Measurements from ENCODE around the gene LIN7A.

LIN7A gene

DNA sequence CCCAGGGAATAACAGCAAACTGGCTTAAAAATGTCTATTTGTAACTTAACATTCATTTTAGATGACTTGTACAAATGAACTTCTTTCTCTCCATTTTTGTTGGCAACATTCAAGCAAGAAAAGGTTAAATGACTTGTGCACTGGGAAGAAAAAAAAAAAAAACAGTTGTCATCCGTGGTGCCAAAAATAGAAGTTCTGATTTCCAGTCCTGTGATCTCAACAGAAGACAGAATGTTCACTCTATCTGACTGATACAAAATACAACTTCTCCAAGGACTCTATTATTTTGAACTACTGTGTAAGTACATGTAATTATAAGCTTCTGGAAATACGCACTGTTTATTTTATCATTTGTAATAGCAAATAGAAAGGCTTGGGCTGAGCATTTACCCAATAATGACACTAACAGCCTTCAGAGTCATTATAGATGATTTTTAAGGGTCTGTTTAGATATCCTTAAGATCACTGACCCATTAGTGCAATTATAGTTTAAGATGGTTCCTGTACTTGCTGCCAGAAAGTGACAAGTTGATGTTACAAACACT, 59.9 kb downstream of the LIN7A start:
- peak; percentile 39 for DNase-seq (ENCODE audit: low read depth)
- H3K9ac ChIP-seq (ENCODE audit: low read length), result no peak overlapping the region
- H3K4me1 ChIP-seq (ENCODE audit: control insufficient read depth, insufficient read depth, low read length), result peaks cover 12% of the 10 kb centered on the region
- no peaks in the 10 kb centered on the region for H3K36me3 ChIP-seq (ENCODE audit: control insufficient read depth, insufficient read depth, low read length, severe bottlenecking)
- no peaks in the 10 kb centered on the region for H3K9me3 ChIP-seq (ENCODE audit: control insufficient read depth, low read length)
- no peaks in the 10 kb centered on the region for H3K27me3 ChIP-seq (replicated peaks; ENCODE audit: control insufficient read depth, insufficient read depth, low read length)
- peak overlapping the region; percentile 26 for H3K4me3 ChIP-seq (ENCODE audit: low read length)

DNA sequence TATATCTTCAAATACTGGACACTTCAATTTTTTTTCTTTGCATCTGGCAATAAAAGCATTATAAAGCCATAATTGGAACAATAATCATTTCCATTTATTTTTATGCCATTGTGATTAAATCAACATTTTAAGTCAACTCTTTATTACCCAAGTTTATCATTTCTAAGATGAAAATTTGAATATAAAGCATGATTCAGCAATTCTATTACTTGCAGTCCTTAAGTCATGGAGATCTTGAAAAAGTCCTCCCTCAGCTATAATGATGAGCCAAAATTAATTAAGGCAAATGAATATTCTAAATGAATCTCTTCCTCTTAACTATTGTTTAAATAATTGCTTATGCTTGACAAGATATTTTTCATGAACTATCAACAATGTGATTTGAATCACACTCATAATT, 65.7 kb downstream of the LIN7A start:
- H3K36me3 ChIP-seq (ENCODE audit: control insufficient read depth, insufficient read depth, low read length, severe bottlenecking), result no peaks in the 10 kb centered on the region
- H3K9me3 ChIP-seq (ENCODE audit: control insufficient read depth, low read length), result no peaks in the 10 kb centered on the region
- no peak for DNase-seq (ENCODE audit: low read depth)
- no peak overlapping the region for H3K9ac ChIP-seq (ENCODE audit: low read length)
- H3K27me3 ChIP-seq (replicated peaks; ENCODE audit: control insufficient read depth, insufficient read depth, low read length), result no peaks in the 10 kb centered on the region
- H3K4me3 ChIP-seq (ENCODE audit: low read length), result no peak overlapping the region
- H3K4me1 ChIP-seq (ENCODE audit: control insufficient read depth, insufficient read depth, low read length), result no peaks in the 10 kb centered on the region

DNA sequence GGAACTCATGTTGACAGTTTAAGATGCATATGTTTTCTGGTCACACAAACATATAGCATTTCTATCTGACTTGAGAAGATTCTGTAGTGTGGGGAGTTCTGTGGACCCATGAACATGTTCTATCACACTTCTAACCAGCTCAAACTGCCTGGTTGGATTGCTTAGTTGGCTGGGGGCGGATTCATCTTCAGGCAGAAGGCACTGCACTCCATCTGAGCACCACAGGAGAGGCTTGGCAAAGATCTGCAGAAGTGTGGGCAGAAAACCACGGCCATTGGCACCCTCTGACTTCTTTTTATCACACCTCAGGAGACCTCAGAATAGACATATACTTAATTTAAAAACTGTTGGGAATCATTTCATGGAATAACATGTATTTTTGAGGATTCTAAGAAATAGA, 68.5 kb downstream of the LIN7A start:
- no peaks in the 10 kb centered on the region for H3K27me3 ChIP-seq (replicated peaks; ENCODE audit: control insufficient read depth, insufficient read depth, low read length)
- no peak overlapping the region for H3K4me3 ChIP-seq (ENCODE audit: low read length)
- peaks cover 7% of the 10 kb centered on the region for H3K4me1 ChIP-seq (ENCODE audit: control insufficient read depth, insufficient read depth, low read length)
- no peak overlapping the region for H3K9ac ChIP-seq (ENCODE audit: low read length)
- no peak for DNase-seq (ENCODE audit: low read depth)
- H3K9me3 ChIP-seq (ENCODE audit: control insufficient read depth, low read length), result no peaks in the 10 kb centered on the region
- H3K36me3 ChIP-seq (ENCODE audit: control insufficient read depth, insufficient read depth, low read length, severe bottlenecking), result no peaks in the 10 kb centered on the region

DNA sequence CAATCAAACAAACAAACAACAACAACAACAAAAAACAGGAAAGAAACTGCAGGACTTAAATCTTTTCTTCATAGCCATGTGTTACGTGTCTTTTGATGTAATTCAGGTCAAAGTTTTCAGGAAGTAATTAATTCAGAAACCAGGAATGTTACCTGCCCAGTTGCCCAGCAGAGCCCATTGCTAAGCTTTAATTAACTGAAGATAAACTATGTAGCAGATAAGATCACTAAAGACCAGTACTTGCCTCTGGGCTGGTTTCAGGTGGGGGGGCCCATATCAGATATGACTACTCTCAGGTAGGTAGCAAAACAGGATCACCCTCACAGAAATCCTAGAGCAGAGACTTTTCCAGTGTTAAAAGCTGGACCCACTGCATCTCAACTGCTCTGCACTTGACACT, 69.2 kb downstream of the LIN7A start:
- H3K27me3 ChIP-seq (replicated peaks; ENCODE audit: control insufficient read depth, insufficient read depth, low read length), result no peaks in the 10 kb centered on the region
- DNase-seq (ENCODE audit: low read depth), result no peak
- H3K9ac ChIP-seq (ENCODE audit: low read length), result no peak overlapping the region
- H3K36me3 ChIP-seq (ENCODE audit: control insufficient read depth, insufficient read depth, low read length, severe bottlenecking), result no peaks in the 10 kb centered on the region
- H3K9me3 ChIP-seq (ENCODE audit: control insufficient read depth, low read length), result no peaks in the 10 kb centered on the region
- H3K4me3 ChIP-seq (ENCODE audit: low read length), result no peak overlapping the region
- H3K4me1 ChIP-seq (ENCODE audit: control insufficient read depth, insufficient read depth, low read length), result peaks cover 12% of the 10 kb centered on the region

DNA sequence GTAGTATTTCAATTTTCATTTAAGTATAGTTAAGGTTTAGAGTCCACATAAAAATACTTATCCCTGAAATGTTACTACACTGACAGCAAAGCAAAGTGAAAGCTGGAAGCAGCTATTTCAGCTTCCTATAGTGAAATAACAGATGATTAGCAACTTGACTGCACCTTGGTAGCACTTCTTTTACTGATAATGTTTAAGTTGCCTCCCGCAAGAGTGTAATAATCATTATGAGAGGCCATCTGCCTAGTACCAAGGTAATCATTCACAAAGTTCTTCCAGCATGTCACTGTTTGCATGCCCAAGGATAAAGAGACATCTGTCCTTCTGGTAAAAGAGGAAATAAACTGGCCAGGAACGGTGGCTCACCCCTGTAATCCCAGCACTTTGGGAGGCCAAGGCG, 69.8 kb downstream of the LIN7A start:
- H3K36me3 ChIP-seq (ENCODE audit: control insufficient read depth, insufficient read depth, low read length, severe bottlenecking), result no peaks in the 10 kb centered on the region
- H3K4me3 ChIP-seq (ENCODE audit: low read length), result no peak overlapping the region
- no peaks in the 10 kb centered on the region for H3K27me3 ChIP-seq (replicated peaks; ENCODE audit: control insufficient read depth, insufficient read depth, low read length)
- no peak for DNase-seq (ENCODE audit: low read depth)
- peaks cover 12% of the 10 kb centered on the region for H3K4me1 ChIP-seq (ENCODE audit: control insufficient read depth, insufficient read depth, low read length)
- H3K9ac ChIP-seq (ENCODE audit: low read length), result no peak overlapping the region
- no peaks in the 10 kb centered on the region for H3K9me3 ChIP-seq (ENCODE audit: control insufficient read depth, low read length)

DNA sequence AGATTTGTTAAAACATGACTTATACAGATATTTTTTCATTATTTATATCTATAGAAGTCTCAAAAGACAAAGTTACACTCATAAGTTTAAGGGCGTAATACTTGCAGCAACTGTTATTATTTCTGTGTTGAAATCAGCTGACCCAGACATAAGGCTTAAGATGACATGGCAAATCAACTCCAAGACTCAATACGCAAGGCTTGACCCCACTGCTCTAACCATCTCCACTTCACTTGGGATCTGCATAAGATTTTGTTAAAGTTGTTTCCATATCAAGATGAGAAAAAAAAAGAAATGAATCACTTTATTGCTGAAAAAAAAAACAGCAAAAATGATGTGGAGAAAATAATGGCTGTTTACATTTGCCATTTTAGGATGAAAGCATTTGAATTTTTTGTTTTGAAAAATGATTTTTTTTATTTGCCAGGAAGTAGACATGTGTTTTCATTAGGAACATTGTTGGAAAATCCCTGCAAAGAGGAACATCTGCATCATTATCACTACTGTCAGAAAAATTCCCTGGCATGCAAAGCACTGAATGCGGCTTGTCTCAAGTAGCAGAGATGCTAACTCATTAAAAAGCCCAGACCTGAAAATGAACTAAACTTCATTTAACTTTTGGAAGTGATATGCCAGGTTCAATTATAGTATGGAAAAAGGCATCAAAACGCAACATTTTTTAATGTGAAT, 73.5 kb downstream of the LIN7A start:
- H3K9me3 ChIP-seq (ENCODE audit: control insufficient read depth, low read length), result no peaks in the 10 kb centered on the region
- H3K4me1 ChIP-seq (ENCODE audit: control insufficient read depth, insufficient read depth, low read length), result peaks cover 45% of the 10 kb centered on the region
- no peaks in the 10 kb centered on the region for H3K27me3 ChIP-seq (replicated peaks; ENCODE audit: control insufficient read depth, insufficient read depth, low read length)
- DNase-seq (ENCODE audit: low read depth), result peak; percentile 26
- H3K36me3 ChIP-seq (ENCODE audit: control insufficient read depth, insufficient read depth, low read length, severe bottlenecking), result no peaks in the 10 kb centered on the region
- H3K4me3 ChIP-seq (ENCODE audit: low read length), result peak overlapping the region; percentile 57
- H3K9ac ChIP-seq (ENCODE audit: low read length), result no peak overlapping the region

DNA sequence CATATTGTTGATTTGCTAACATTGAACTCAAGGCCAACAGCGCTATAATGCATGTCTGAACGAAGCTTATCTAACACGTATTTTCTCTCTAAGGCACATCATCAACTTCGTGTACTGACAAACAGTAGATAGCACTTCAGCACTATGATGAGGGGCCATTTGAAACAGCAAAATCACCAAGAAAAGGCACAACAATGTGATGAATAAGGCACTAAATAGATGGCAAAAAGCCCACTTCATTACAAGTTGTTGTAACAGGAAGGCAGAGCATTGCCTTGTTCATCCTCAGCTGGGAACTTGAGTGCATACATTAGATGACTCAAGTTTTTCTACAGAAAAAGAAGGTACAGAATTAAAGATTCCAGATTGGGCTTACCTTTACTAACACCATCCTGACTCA, 75.2 kb downstream of the LIN7A start:
- H3K9ac ChIP-seq (ENCODE audit: low read length), result no peak overlapping the region
- H3K9me3 ChIP-seq (ENCODE audit: control insufficient read depth, low read length), result no peaks in the 10 kb centered on the region
- no peak overlapping the region for H3K4me3 ChIP-seq (ENCODE audit: low read length)
- H3K27me3 ChIP-seq (replicated peaks; ENCODE audit: control insufficient read depth, insufficient read depth, low read length), result no peaks in the 10 kb centered on the region
- no peak for DNase-seq (ENCODE audit: low read depth)
- no peaks in the 10 kb centered on the region for H3K36me3 ChIP-seq (ENCODE audit: control insufficient read depth, insufficient read depth, low read length, severe bottlenecking)
- peaks cover 53% of the 10 kb centered on the region for H3K4me1 ChIP-seq (ENCODE audit: control insufficient read depth, insufficient read depth, low read length)

DNA sequence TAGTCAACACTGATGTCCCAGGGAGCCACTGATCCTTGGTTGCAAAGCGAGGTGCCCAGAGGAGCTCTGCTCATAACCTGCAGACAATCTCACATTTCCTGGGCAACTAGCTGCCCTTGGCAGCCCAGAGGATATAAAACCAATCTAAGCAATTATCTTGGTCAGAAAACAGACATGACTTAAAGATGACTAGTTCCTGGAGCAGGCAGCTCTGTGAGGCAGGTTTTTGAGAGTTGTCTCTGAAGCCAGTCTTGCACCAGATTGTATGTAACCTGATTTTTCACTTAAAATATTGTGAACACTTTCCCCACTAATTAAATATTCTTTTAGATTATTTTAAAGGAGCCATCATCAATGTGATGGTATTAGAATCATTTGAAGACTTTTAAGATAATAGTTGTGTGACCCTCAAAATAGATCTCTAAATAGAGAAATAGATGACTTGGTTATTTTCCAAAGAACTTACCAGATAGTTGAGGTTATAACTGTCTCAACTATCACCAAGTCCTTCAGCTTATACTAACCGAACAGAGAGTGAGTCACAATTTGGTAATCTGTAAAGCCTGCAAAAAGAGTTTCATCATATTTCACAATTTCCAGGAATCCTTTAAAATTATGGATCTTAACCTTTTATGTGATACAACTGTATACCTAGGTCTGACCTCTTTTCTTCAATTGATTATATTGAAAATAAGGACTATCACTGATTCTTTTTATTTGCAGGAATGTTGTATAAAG, 75.9 kb downstream of the LIN7A start:
- peak; percentile 76 for DNase-seq (ENCODE audit: low read depth)

DNA sequence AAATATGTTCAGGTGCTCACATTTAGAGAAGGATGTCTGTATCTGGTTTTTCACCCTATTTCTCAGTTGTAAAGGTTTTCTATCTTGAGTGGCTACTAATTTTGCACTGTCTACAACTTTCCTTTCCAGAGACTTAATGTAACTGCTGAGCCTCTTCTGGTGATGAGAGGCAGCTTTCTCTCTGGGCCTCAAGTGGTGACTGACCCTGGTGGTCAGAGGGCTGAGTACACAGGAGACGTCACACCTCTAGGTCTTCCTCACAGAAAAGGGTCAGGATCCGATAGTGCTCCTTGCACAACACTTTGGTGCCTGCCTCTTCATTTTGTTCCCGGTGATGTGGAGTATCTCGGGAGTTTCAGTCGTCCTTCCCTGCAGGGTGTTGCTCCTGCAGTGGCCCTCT, 76.8 kb downstream of the LIN7A start:
- Histone ChIP-seq H3K4me3 (ENCODE audit: low read length) (no peak overlapping the region), H3K9ac (ENCODE audit: low read length) (no peak overlapping the region), H3K9me3 (ENCODE audit: control insufficient read depth, low read length) (no peaks in the 10 kb centered on the region), H3K4me1 (ENCODE audit: control insufficient read depth, insufficient read depth, low read length) (peaks cover 53% of the 10 kb centered on the region), H3K27me3 (replicated peaks; ENCODE audit: control insufficient read depth, insufficient read depth, low read length) (no peaks in the 10 kb centered on the region), H3K36me3 (ENCODE audit: control insufficient read depth, insufficient read depth, low read length, severe bottlenecking) (no peaks in the 10 kb centered on the region)
- no peak for DNase-seq (ENCODE audit: low read depth)

More for the DNA sequence above, 75.9 kb downstream of the LIN7A start:
- no peaks in the 10 kb centered on the region for H3K36me3 ChIP-seq (ENCODE audit: control insufficient read depth, insufficient read depth, low read length, severe bottlenecking)
- no peak overlapping the region for H3K4me3 ChIP-seq (ENCODE audit: low read length)
- no peaks in the 10 kb centered on the region for H3K27me3 ChIP-seq (replicated peaks; ENCODE audit: control insufficient read depth, insufficient read depth, low read length)
- H3K9me3 ChIP-seq (ENCODE audit: control insufficient read depth, low read length), result no peaks in the 10 kb centered on the region
- peaks cover 53% of the 10 kb centered on the region for H3K4me1 ChIP-seq (ENCODE audit: control insufficient read depth, insufficient read depth, low read length)
- H3K9ac ChIP-seq (ENCODE audit: low read length), result no peak overlapping the region

DNA sequence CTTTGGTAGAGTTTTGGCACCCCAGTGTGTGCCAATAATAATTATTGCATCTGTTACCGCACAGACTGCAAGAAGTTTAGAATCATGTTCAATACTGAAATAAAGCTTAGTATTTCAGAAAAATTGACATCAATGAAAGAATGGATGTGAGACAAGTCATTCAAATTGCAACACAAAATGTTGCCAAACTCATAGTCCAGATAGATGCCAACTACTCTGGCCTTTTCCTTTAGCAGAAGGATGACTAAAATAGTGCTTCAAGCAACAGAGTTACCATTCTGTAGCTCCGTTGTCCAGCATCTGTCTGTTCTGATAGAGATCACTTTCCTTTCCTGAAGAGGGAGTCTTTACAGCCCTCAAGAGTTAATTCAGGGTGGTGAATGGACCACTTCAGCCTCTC, 77.5 kb downstream of the LIN7A start:
- Histone ChIP-seq H3K4me1 (ENCODE audit: control insufficient read depth, insufficient read depth, low read length) (peaks cover 53% of the 10 kb centered on the region), H3K9me3 (ENCODE audit: control insufficient read depth, low read length) (no peaks in the 10 kb centered on the region), H3K27me3 (replicated peaks; ENCODE audit: control insufficient read depth, insufficient read depth, low read length) (no peaks in the 10 kb centered on the region), H3K4me3 (ENCODE audit: low read length) (no peak overlapping the region), H3K9ac (ENCODE audit: low read length) (no peak overlapping the region), H3K36me3 (ENCODE audit: control insufficient read depth, insufficient read depth, low read length, severe bottlenecking) (no peaks in the 10 kb centered on the region)
- peak; percentile 41 for DNase-seq (ENCODE audit: low read depth)

DNA sequence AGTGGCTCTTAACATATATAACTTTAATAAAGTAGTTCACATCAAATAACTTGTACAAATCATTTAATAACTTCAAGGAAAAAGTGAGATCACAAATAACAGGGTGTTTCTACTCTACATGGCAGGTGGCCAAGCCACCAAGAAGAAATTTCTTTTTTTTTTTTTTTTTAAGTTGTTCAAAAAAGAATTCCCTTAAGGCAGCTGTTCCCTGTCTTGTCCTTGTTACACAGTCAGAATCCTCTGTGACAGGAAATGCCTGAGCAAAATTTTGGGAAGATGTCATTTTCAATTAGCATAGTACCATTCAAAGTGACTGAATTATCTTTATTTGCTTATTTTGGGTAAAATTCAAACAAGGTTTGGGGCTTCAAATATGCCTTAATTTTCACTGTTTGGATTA, 79.4 kb downstream of the LIN7A start:
- Histone ChIP-seq H3K9ac (ENCODE audit: low read length) (no peak overlapping the region), H3K4me1 (ENCODE audit: control insufficient read depth, insufficient read depth, low read length) (peaks cover 41% of the 10 kb centered on the region), H3K27me3 (replicated peaks; ENCODE audit: control insufficient read depth, insufficient read depth, low read length) (no peaks in the 10 kb centered on the region), H3K36me3 (ENCODE audit: control insufficient read depth, insufficient read depth, low read length, severe bottlenecking) (no peaks in the 10 kb centered on the region), H3K4me3 (ENCODE audit: low read length) (no peak overlapping the region), H3K9me3 (ENCODE audit: control insufficient read depth, low read length) (no peaks in the 10 kb centered on the region)
- peak; percentile 30 for DNase-seq (ENCODE audit: low read depth)
